ENCODE results near the gene ACTA2. TPM values are rescaled to one million over a fixed set of nuclear protein-coding genes. Genes with fewer than 3 reads are reported as not detected.

ACTA2 gene
- total RNA-seq, 2 donors from 2014 or later, result not detected

GRCh38 chr10:88899886-88900285, 52.7 kb downstream of the ACTA2 start:
- no peaks in the 10 kb centered on the region for H3K9me3 Mint-ChIP-seq
- peaks cover 4% of the 10 kb centered on the region for H3K36me3 Mint-ChIP-seq (ENCODE audit: low read depth)
- H3K27me3 ChIP-seq (ENCODE audit: control insufficient read depth, insufficient read depth, low read length, poor library complexity, severe bottlenecking), result no peaks in the 10 kb centered on the region
- peaks cover 49% of the 10 kb centered on the region for H3K4me1 Mint-ChIP-seq
- no peaks in the 10 kb centered on the region for H3K9me3 ChIP-seq (ENCODE audit: control insufficient read depth, low read length)
- H3K9ac ChIP-seq (ENCODE audit: extremely low read depth, low read length, poor library complexity, severe bottlenecking), result no peak overlapping the region
- no peak for DNase-seq
- no peaks in the 10 kb centered on the region for H3K27me3 Mint-ChIP-seq (ENCODE audit: insufficient read depth)
- 86 to 100% methylated on average over 2 of the region's 2 CpGs for WGBS, 2 experiments (ENCODE audit: insufficient coverage in 1 of 2, insufficient read length in 1 of 2)
- H3K4me1 ChIP-seq (ENCODE audit: control insufficient read depth, insufficient read depth, low read length), result peaks cover 10% of the 10 kb centered on the region
- no peak for TF ChIP-seq CTCF (conservative IDR thresholded peaks at IDR 0.05)
- H3K4me3 ChIP-seq (ENCODE audit: low read length), result no peak overlapping the region
- H3K36me3 ChIP-seq (ENCODE audit: control insufficient read depth, insufficient read depth, low read length), result no peaks in the 10 kb centered on the region
- H3K4me3 Mint-ChIP-seq, result no peak overlapping the region
- H3K27ac Mint-ChIP-seq, result peak overlapping the region; percentile 45
- H3K27ac ChIP-seq (ENCODE audit: low read depth, low read length), result no peak overlapping the region

GRCh38 chr10:88898727-88899126, 53.8 kb downstream of the ACTA2 start:
- Histone ChIP-seq H3K36me3 (ENCODE audit: control insufficient read depth, insufficient read depth, low read length) (no peaks in the 10 kb centered on the region), H3K9ac (ENCODE audit: extremely low read depth, low read length, poor library complexity, severe bottlenecking) (no peak overlapping the region), H3K27me3 (ENCODE audit: control insufficient read depth, insufficient read depth, low read length, poor library complexity, severe bottlenecking) (no peaks in the 10 kb centered on the region), H3K27ac (ENCODE audit: low read depth, low read length) (no peak overlapping the region), H3K4me3 (ENCODE audit: low read length) (no peak overlapping the region), H3K4me1 (ENCODE audit: control insufficient read depth, insufficient read depth, low read length) (peaks cover 10% of the 10 kb centered on the region), H3K9me3 (ENCODE audit: control insufficient read depth, low read length) (no peaks in the 10 kb centered on the region)
- Mint-ChIP-seq H3K4me3 (no peak overlapping the region), H3K27me3 (ENCODE audit: insufficient read depth) (no peaks in the 10 kb centered on the region), H3K4me1 (peaks cover 54% of the 10 kb centered on the region), H3K36me3 (ENCODE audit: low read depth) (peaks cover 4% of the 10 kb centered on the region), H3K27ac (no peak overlapping the region), H3K9me3 (no peaks in the 10 kb centered on the region)
- 97 to 100% methylated on average over 2 to 3 of the region's 3 CpGs for WGBS, 2 experiments (ENCODE audit: insufficient coverage in 1 of 2, insufficient read length in 1 of 2)
- no peak for DNase-seq
- TF ChIP-seq CTCF (conservative IDR thresholded peaks at IDR 0.05), result peak; percentile 26

- no peak overlapping the region for H3K4me3 Mint-ChIP-seq
Observed at GRCh38 chr10:88896994-88897853, 55.3 kb downstream of the ACTA2 start.

More at GRCh38 chr10:88896994-88897853, 55.3 kb downstream of the ACTA2 start:
- Histone ChIP-seq H3K27me3 (ENCODE audit: control insufficient read depth, insufficient read depth, low read length, poor library complexity, severe bottlenecking) (no peaks in the 10 kb centered on the region), H3K36me3 (ENCODE audit: control insufficient read depth, insufficient read depth, low read length) (no peaks in the 10 kb centered on the region), H3K27ac (ENCODE audit: low read depth, low read length) (no peak overlapping the region), H3K9ac (ENCODE audit: extremely low read depth, low read length, poor library complexity, severe bottlenecking) (no peak overlapping the region), H3K4me1 (ENCODE audit: control insufficient read depth, insufficient read depth, low read length) (peaks cover 10% of the 10 kb centered on the region), H3K4me3 (ENCODE audit: low read length) (no peak overlapping the region), H3K9me3 (ENCODE audit: control insufficient read depth, low read length) (no peaks in the 10 kb centered on the region)
- Mint-ChIP-seq H3K27ac (peak overlapping the region; percentile 42), H3K4me1 (peaks cover 58% of the 10 kb centered on the region), H3K27me3 (ENCODE audit: insufficient read depth) (no peaks in the 10 kb centered on the region), H3K36me3 (ENCODE audit: low read depth) (peaks cover 3% of the 10 kb centered on the region), H3K9me3 (no peaks in the 10 kb centered on the region)
- no peak for DNase-seq
- 77 to 95% methylated on average over 3 to 7 of the region's 8 CpGs for WGBS, 2 experiments (ENCODE audit: insufficient coverage in 1 of 2, insufficient read length in 1 of 2)
- TF ChIP-seq CTCF (conservative IDR thresholded peaks at IDR 0.05), result no peak

All from endodermal cell (in vitro differentiated cells).